GM18907 (cell line): ENCODE results near the gene DISP2.

Experiments used
- ATAC-seq: cut with Tn5 transposase; IDR thresholded peaks from one replicate; pipeline ENCODE4 v1.9.1; 2021; ENCODE audit warnings: mild to moderate bottlenecking, moderate library complexity; ENCODE audit not compliant: unreplicated experiment

The DISP2 gene

GRCh38 chr15:40418126-40418525 is 60.1 kb downstream of the DISP2 start:
- ATAC-seq = no peak

- ATAC-seq = no peak
Observed at GRCh38 chr15:40420071-40420713, 62.2 kb downstream of the DISP2 start.

- ATAC-seq = no peak
Observed at GRCh38 chr15:40420793-40421192, 62.8 kb downstream of the DISP2 start.

GRCh38 chr15:40421246-40422157 is 63.5 kb downstream of the DISP2 start:
- ATAC-seq = peak; percentile 79

- ATAC-seq = no peak
Observed at GRCh38 chr15:40424483-40425115, 66.6 kb downstream of the DISP2 start.

- no peak for ATAC-seq
Observed at GRCh38 chr15:40425681-40426080, 67.7 kb downstream of the DISP2 start.

GRCh38 chr15:40427188-40427587 is 69.2 kb downstream of the DISP2 start:
- ATAC-seq = no peak

- ATAC-seq = no peak
Observed at GRCh38 chr15:40428185-40428584, 70.2 kb downstream of the DISP2 start.
